Measurements from ENCODE around the gene ARFGEF3. TPM values are rescaled to one million over a fixed set of nuclear protein-coding genes. Genes with fewer than 3 reads are reported as not detected.

The ARFGEF3 gene
- total and polyA plus RNA-seq, 2 donors (not counting 1 experiment from before 2014, with no cell fraction given) = not detected

- H3K4me3 ChIP-seq (ENCODE audit: control extremely low read depth in 1 of 5, extremely low read depth in 1 of 5, insufficient read depth in 1 of 5, low read depth in 2 of 5, low read length in 4 of 5) = no peak overlapping the region
- no peaks in the 10 kb centered on the region for H3K36me3 ChIP-seq (replicated peaks in 1 of 2; ENCODE audit: control extremely low read depth in 1 of 2, control insufficient read depth in 1 of 2, extremely low read depth in 1 of 2, insufficient read depth in 2 of 2, low read length in 1 of 2)
- no peak for TF ChIP-seq EZH2 (IDR thresholded peaks at IDR 0.05; ENCODE audit: borderline replicate concordance, insufficient read depth, low read depth, low read length, poor library complexity, severe bottlenecking)
- no peak for TF ChIP-seq CTCF (IDR thresholded peaks at IDR 0.05)
- no peak for DNase-seq
- no peaks in the 10 kb centered on the region for H3K79me2 ChIP-seq (ENCODE audit: control insufficient read depth, insufficient read depth, low read length)
- ChIA-PET CTCF (interaction anchor here (1.3 kb wide), 1 partner anchor 11 kb away, joined by 3 read pairs; no protein-coding TSS in a partner anchor), POLR2A (no interaction called here)
- intact Hi-C loops (cut with micrococcal nuclease) = no loop called here
- no peak overlapping the region for H3K27ac ChIP-seq (ENCODE audit: low read length in 2 of 2)
- H3K9me3 Mint-ChIP-seq (ENCODE audit: insufficient read depth) = no peaks in the 10 kb centered on the region
- peaks cover 0 to 7% (median 0%) of the 10 kb centered on the region in 4 experiments for H3K27me3 ChIP-seq (replicated peaks in 1 of 4; ENCODE audit: control extremely low read depth in 1 of 4, control insufficient read depth in 3 of 4, insufficient read depth in 4 of 4, low read length in 3 of 4)
- no peak overlapping the region for H3K4me3 Mint-ChIP-seq
- H3K9me3 ChIP-seq (ENCODE audit: control extremely low read depth in 1 of 3, control insufficient read depth in 2 of 3, insufficient read depth in 1 of 3, low read length in 2 of 3) = no peaks in the 10 kb centered on the region
- peaks cover 26% of the 10 kb centered on the region for H3K27me3 Mint-ChIP-seq
- H3K4me1 ChIP-seq (ENCODE audit: control insufficient read depth in 2 of 2, insufficient read depth in 2 of 2, low read length in 2 of 2) = no peaks in the 10 kb centered on the region
- no peak overlapping the region for H3K4me2 ChIP-seq (replicated peaks; ENCODE audit: low read depth, low read length, poor library complexity, severe bottlenecking)
- H3K9ac ChIP-seq (ENCODE audit: low read length) = no peak overlapping the region
- ATAC-seq (ENCODE audit: low read depth) = no peak
- no peak overlapping the region for H2AFZ ChIP-seq (ENCODE audit: insufficient read depth, low read depth, low read length, poor library complexity, severe bottlenecking)
- no peaks in the 10 kb centered on the region for H3K4me1 Mint-ChIP-seq
- no peaks in the 10 kb centered on the region for H4K20me1 ChIP-seq (ENCODE audit: control insufficient read depth, insufficient read depth, low read length, poor library complexity, severe bottlenecking)
- H3K27ac Mint-ChIP-seq = no peak overlapping the region
- WGBS (ENCODE audit: insufficient coverage) = no CpG with 5 or more reads among the region's 2 CpGs
These were observed 99.5 kb downstream of the ARFGEF3 start for GRCh38 chr6:138261116-138261780.

- no peak overlapping the region for H2AFZ ChIP-seq (ENCODE audit: insufficient read depth, low read depth, low read length, poor library complexity, severe bottlenecking)
- H3K79me2 ChIP-seq (ENCODE audit: control insufficient read depth, insufficient read depth, low read length) = no peaks in the 10 kb centered on the region
- POLR2A ChIA-PET = no interaction called here
- CTCF ChIA-PET = no interaction called here
- ATAC-seq (ENCODE audit: low read depth) (no peak), DNase-seq (no peak)
- H3K4me3 ChIP-seq (ENCODE audit: control extremely low read depth in 1 of 5, extremely low read depth in 1 of 5, insufficient read depth in 1 of 5, low read depth in 2 of 5, low read length in 4 of 5) = no peak overlapping the region
- no peak overlapping the region for H3K4me2 ChIP-seq (replicated peaks; ENCODE audit: low read depth, low read length, poor library complexity, severe bottlenecking)
- no peaks in the 10 kb centered on the region for H3K36me3 ChIP-seq (replicated peaks in 1 of 2; ENCODE audit: control extremely low read depth in 1 of 2, control insufficient read depth in 1 of 2, extremely low read depth in 1 of 2, insufficient read depth in 2 of 2, low read length in 1 of 2)
- no peak overlapping the region for H3K27ac Mint-ChIP-seq
- TF ChIP-seq CTCF (IDR thresholded peaks at IDR 0.05) (no peak), EZH2 (IDR thresholded peaks at IDR 0.05; ENCODE audit: borderline replicate concordance, insufficient read depth, low read depth, low read length, poor library complexity, severe bottlenecking) (no peak)
- peaks cover 10% of the 10 kb centered on the region for H3K27me3 Mint-ChIP-seq
- no peaks in the 10 kb centered on the region for H3K9me3 ChIP-seq (ENCODE audit: control extremely low read depth in 1 of 3, control insufficient read depth in 2 of 3, insufficient read depth in 1 of 3, low read length in 2 of 3)
- H4K20me1 ChIP-seq (ENCODE audit: control insufficient read depth, insufficient read depth, low read length, poor library complexity, severe bottlenecking) = no peaks in the 10 kb centered on the region
- no CpG with 5 or more reads among the region's 4 CpGs for WGBS (ENCODE audit: insufficient coverage)
- peaks cover 0 to 8% (median 0%) of the 10 kb centered on the region in 4 experiments for H3K27me3 ChIP-seq (replicated peaks in 1 of 4; ENCODE audit: control extremely low read depth in 1 of 4, control insufficient read depth in 3 of 4, insufficient read depth in 4 of 4, low read length in 3 of 4)
- H3K4me1 Mint-ChIP-seq = no peaks in the 10 kb centered on the region
- no peaks in the 10 kb centered on the region for H3K9me3 Mint-ChIP-seq (ENCODE audit: insufficient read depth)
- H3K9ac ChIP-seq (ENCODE audit: low read length) = no peak overlapping the region
- no peak overlapping the region for H3K27ac ChIP-seq (ENCODE audit: low read length in 2 of 2)
- intact Hi-C loops (cut with micrococcal nuclease) = no loop called here
- H3K4me3 Mint-ChIP-seq = no peak overlapping the region
- no peaks in the 10 kb centered on the region for H3K4me1 ChIP-seq (ENCODE audit: control insufficient read depth in 2 of 2, insufficient read depth in 2 of 2, low read length in 2 of 2)
These were observed 102.2 kb downstream of the ARFGEF3 start for GRCh38 chr6:138263963-138264362.
